ENCODE data around the gene PCGF6. TPM values are rescaled to one million over a fixed set of nuclear protein-coding genes. Genes with fewer than 3 reads are reported as not detected.
"Not testable (repeated sequence)": the region's sequence is repeated elsewhere in the genome, so short reads cannot be mapped to it uniquely, and the experiment has no call there.

Gene PCGF6
- total RNA-seq, 4 donors from 2014 or later: 11.9 to 17.7 (median 13.1) TPM

- Histone ChIP-seq H3K4me3 (peak within 1 kb of the TSS; percentile 80 to 98 (median 88)), H3K4me1 (peaks cover 10 to 33% (median 21%) of the 10 kb centered on the region in 4 donors), H3K9me3 (no peaks in the 10 kb centered on the region), H3K36me3 (no peaks in the 10 kb centered on the region), H3K27me3 (no peaks in the 10 kb centered on the region), H3K27ac (replicated peaks in 1 of 4) (peak within 1 kb of the TSS; percentile 88 to 92 (median 90))
- intact Hi-C loops (cut with DNase I): no loop called here
- TF ChIP-seq EP300 (IDR thresholded peaks at IDR 0.05) (no peak), POLR2A (IDR thresholded peaks at IDR 0.05; ENCODE audit: low read depth) (peak; percentile 65), POLR2AphosphoS5 (IDR thresholded peaks at IDR 0.05) (peak; percentile 95 to 98)
- TF ChIP-seq, protein P1, sequence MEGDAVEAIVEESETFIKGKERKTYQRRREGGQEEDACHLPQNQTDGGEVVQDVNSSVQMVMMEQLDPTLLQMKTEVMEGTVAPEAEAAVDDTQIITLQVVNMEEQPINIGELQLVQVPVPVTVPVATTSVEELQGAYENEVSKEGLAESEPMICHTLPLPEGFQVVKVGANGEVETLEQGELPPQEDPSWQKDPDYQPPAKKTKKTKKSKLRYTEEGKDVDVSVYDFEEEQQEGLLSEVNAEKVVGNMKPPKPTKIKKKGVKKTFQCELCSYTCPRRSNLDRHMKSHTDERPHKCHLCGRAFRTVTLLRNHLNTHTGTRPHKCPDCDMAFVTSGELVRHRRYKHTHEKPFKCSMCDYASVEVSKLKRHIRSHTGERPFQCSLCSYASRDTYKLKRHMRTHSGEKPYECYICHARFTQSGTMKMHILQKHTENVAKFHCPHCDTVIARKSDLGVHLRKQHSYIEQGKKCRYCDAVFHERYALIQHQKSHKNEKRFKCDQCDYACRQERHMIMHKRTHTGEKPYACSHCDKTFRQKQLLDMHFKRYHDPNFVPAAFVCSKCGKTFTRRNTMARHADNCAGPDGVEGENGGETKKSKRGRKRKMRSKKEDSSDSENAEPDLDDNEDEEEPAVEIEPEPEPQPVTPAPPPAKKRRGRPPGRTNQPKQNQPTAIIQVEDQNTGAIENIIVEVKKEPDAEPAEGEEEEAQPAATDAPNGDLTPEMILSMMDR (IDR thresholded peaks at IDR 0.05): peak in 1 of 3 experiments; percentile 14
- under 1% methylated on average over 42 of the region's 81 CpGs for WGBS
- peak; percentile 93 for DNase-seq (ENCODE audit: extremely low spot score)
Observed at GRCh38 chr10:103367782-103368518, 17.0 kb upstream of the PCGF6 start, which contains the start of gene TAF5. Gene TAF5 (plus strand): TSS chr10:103367976. CDS start chr10:103367990, 14 bp downstream.

DNA sequence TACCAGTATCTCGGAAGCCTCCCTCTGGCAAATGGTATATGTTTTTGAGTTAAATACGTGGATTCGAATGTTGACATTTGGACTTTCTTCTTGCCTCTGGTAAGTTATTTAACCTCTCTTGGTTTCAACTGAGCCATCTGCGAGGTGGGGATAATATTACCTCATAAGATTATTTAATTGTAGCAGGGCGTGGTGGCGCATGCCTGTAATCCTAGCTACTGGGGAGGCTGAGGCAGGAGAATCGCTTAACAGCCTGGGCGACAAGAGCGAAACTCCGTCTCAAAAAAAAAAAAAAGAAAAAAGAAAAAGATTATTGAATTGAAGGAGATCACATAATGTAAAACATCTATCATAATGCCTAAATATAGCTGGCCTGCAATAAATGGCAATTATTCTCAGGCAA is 16.4 kb upstream of the PCGF6 start:
- H3K9me3 ChIP-seq: no peaks in the 10 kb centered on the region
- H3K4me1 ChIP-seq: peaks cover 10 to 33% (median 21%) of the 10 kb centered on the region in 4 donors
- H3K27ac ChIP-seq (replicated peaks in 1 of 4): peak overlapping the region; percentile 88 to 92 (median 90)
- no peak for TF ChIP-seq EP300 (IDR thresholded peaks at IDR 0.05)
- TF ChIP-seq POLR2AphosphoS5 (IDR thresholded peaks at IDR 0.05): no peak
- TF ChIP-seq, protein P1 (IDR thresholded peaks at IDR 0.05): no peak
- intact Hi-C loops (cut with DNase I): no loop called here
- WGBS: 57% methylated on average over 10 of the region's 10 CpGs
- H3K27me3 ChIP-seq: no peaks in the 10 kb centered on the region
- no peaks in the 10 kb centered on the region for H3K36me3 ChIP-seq
- no peak for DNase-seq (ENCODE audit: extremely low spot score)
- peak overlapping the region; percentile 80 to 98 (median 88) for H3K4me3 ChIP-seq

DNA sequence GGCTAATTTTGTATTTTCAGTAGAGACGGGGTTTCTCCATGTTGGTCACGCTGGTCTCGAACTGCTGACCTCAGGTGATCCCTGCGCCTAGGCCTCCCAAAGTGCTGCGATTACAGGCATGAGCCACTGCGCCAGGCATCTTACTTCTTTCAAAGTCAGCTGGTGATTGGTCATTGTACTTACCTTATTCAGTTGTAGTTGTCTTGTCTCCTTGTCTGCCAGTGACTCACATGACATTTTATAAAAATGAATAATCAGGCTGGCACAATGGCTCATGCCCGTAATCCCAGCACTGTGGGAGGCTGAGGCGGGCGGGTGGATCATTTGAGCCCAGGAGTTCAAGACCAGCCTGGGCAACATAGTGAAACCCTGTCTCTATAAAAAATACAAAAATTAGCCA is 9.9 kb upstream of the PCGF6 start:
- H3K27me3 ChIP-seq; H3K36me3 ChIP-seq; H3K4me3 ChIP-seq; H3K27ac ChIP-seq (replicated peaks in 1 of 4); DNase-seq (ENCODE audit: extremely low spot score); H3K9me3 ChIP-seq; H3K4me1 ChIP-seq: not testable (repeated sequence)
- 89% methylated on average over 9 of the region's 9 CpGs for WGBS
- intact Hi-C loops (cut with DNase I): loop anchor here (5.0 kb wide), 1 partner anchor 37 kb away; the partner anchor contains the start of genes ATP5MK and PDCD11

DNA sequence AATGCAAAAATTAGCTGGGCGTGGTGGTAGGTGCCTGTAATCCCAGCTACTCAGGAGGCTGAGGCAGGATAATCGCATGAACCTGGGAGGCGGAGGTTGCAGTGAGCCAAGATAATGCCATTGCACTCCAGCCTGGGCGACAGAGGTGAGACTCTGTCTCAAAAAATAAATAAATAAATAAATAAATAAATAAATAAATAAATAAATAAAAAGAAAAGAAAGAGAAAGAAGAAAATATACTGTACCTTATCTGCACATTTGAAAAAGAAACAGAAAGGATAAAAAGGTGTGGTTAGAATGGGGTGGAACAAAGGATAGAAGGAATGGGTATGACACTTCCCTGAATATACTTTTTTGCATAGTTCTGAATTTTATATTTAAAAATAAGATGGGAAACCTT is 8.6 kb upstream of the PCGF6 start:
- H3K9me3 ChIP-seq; intact Hi-C loops (cut with DNase I); H3K27ac ChIP-seq (replicated peaks in 1 of 4); H3K27me3 ChIP-seq; H3K4me1 ChIP-seq; H3K36me3 ChIP-seq; H3K4me3 ChIP-seq; DNase-seq (ENCODE audit: extremely low spot score): not testable (repeated sequence)
- 99% methylated on average over 4 of the region's 4 CpGs for WGBS

DNA sequence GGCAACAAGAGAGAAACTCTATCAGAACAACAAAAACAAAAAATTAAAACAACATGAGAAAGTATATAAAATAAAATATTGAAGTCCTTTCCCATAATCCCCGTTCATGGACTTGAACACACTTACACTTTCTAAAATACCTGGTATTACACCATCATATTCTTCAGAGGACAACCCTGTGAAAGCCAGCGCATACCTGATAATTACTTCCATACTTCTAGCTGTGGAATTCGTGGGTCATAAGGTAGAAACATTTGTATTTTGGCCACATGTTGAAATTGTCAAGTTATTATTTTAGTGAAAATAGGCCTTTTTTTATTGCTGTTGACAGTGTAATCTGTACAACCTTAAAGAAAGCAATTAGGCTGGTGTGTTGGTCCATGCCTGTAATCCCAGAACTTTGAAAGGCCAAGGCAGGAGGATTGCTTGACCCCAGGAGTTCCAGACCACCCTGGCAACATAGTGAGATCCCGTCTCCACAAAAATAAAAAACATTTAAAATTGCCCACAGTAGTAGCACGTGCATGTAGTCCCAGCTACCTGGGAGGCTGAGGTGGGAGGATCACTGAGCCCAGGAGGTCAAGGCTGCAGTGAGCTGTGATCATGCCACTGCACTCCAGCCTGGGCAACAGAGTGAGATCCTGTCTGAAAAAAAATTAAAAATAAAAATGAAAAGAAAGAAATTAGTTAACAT is 5.1 kb upstream of the PCGF6 start:
- WGBS: 85% methylated on average over 5 of the region's 5 CpGs
- TF ChIP-seq EP300 (IDR thresholded peaks at IDR 0.05) (no peak), POLR2AphosphoS5 (IDR thresholded peaks at IDR 0.05) (no peak), POLR2A (IDR thresholded peaks at IDR 0.05; ENCODE audit: low read depth) (no peak)
- TF ChIP-seq, protein P1 (IDR thresholded peaks at IDR 0.05): no peak
- Histone ChIP-seq H3K27ac (replicated peaks in 1 of 4) (no peak overlapping the region), H3K27me3 (no peaks in the 10 kb centered on the region), H3K4me1 (peaks cover 5 to 8% (median 6%) of the 10 kb centered on the region in 4 donors), H3K9me3 (no peaks in the 10 kb centered on the region), H3K4me3 (no peak overlapping the region), H3K36me3 (no peaks in the 10 kb centered on the region)
- intact Hi-C loops (cut with DNase I): no loop called here
- no peak for DNase-seq (ENCODE audit: extremely low spot score)

DNA sequence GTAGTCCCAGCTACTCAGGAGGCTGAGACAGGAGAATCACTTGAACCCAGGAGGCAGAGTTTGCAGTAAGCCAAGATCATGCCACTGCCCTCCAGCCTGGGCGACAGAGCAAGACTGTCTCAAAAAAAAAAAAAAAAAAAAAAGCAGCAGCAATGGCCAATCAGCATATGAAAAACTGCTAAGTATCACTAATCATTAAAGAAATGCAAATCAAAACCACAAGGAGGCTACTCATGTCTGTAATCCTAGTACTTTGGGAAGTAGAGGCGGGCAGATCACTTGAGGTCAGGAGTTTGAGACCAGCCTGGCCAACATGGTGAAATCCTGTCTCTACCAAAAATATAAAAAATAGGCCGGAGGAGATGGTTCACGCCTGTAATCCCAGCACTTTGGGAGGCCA is 3.6 kb upstream of the PCGF6 start:
- DNase-seq (ENCODE audit: extremely low spot score); H3K4me3 ChIP-seq; H3K27me3 ChIP-seq; intact Hi-C loops (cut with DNase I); H3K36me3 ChIP-seq; H3K9me3 ChIP-seq; H3K27ac ChIP-seq (replicated peaks in 1 of 4): not testable (repeated sequence)
- 94% methylated on average over 4 of the region's 4 CpGs for WGBS
- H3K4me1 ChIP-seq: peaks cover 10 to 18% (median 13%) of the 10 kb centered on the region in 4 donors
